GM12875 (cell line): ENCODE data around the gene TRMU.
"Not testable (repeated sequence)": the region's sequence is repeated elsewhere in the genome, so short reads cannot be mapped to it uniquely, and the experiment has no call there.

ENCODE experiments used
- H3K4me3 ChIP-seq: one replicate; pipeline ENCODE4 v1.5.1; 2011; ENCODE audit warnings: low read depth, low read length, control low read depth
- CTCF ChIP-seq: IDR thresholded peaks from 2 replicates; pipeline ENCODE4 v1.5.1; 2011; ENCODE audit warnings: low read depth, mild to moderate bottlenecking, control low read depth, inconsistent platforms, low read length, moderate library complexity, borderline replicate concordance; ENCODE audit not compliant: insufficient read depth

TRMU gene

GRCh38 chr22:46395145-46395544 lies 59.6 kb downstream of the TRMU start:
- no peak overlapping the region for H3K4me3 ChIP-seq
- no peak for TF ChIP-seq CTCF

GRCh38 chr22:46397049-46397448 lies 61.5 kb downstream of the TRMU start:
- not testable (repeated sequence) for H3K4me3 ChIP-seq

GRCh38 chr22:46397514-46397913 lies 62.0 kb downstream of the TRMU start:
- no peak for TF ChIP-seq CTCF
- H3K4me3 ChIP-seq = no peak overlapping the region

- TF ChIP-seq CTCF = no peak
- H3K4me3 ChIP-seq = no peak overlapping the region
These were observed 62.4 kb downstream of the TRMU start for GRCh38 chr22:46397951-46398350.

GRCh38 chr22:46399251-46400024 lies 63.9 kb downstream of the TRMU start:
- H3K4me3 ChIP-seq = no peak overlapping the region
- no peak for TF ChIP-seq CTCF

- no peak for TF ChIP-seq CTCF
These were observed 65.9 kb downstream of the TRMU start for GRCh38 chr22:46401370-46401769.

GRCh38 chr22:46402505-46402904 lies 67.0 kb downstream of the TRMU start:
- no peak for TF ChIP-seq CTCF
- H3K4me3 ChIP-seq = no peak overlapping the region

More at GRCh38 chr22:46401370-46401769, 65.9 kb downstream of the TRMU start:
- no peak overlapping the region for H3K4me3 ChIP-seq

GRCh38 chr22:46403880-46404279 lies 68.4 kb downstream of the TRMU start:
- not testable (repeated sequence) for H3K4me3 ChIP-seq
